Activated CD8-positive, alpha-beta memory T cell treated with anti-CD3 and anti-CD28 coated beads, Interleukin-2, amount 50 U/mL, for 4 hours (primary cell): Measurements from ENCODE around the gene GOLGA8S.
"Not testable (repeated sequence)": the region's sequence is repeated elsewhere in the genome, so short reads cannot be mapped to it uniquely, and the experiment has no call there.

ENCODE experiments used
- DNase-seq: peaks from one replicate; pipeline ENCODE4 v3.0.0-alpha.2; 2020

Gene GOLGA8S, protein sequence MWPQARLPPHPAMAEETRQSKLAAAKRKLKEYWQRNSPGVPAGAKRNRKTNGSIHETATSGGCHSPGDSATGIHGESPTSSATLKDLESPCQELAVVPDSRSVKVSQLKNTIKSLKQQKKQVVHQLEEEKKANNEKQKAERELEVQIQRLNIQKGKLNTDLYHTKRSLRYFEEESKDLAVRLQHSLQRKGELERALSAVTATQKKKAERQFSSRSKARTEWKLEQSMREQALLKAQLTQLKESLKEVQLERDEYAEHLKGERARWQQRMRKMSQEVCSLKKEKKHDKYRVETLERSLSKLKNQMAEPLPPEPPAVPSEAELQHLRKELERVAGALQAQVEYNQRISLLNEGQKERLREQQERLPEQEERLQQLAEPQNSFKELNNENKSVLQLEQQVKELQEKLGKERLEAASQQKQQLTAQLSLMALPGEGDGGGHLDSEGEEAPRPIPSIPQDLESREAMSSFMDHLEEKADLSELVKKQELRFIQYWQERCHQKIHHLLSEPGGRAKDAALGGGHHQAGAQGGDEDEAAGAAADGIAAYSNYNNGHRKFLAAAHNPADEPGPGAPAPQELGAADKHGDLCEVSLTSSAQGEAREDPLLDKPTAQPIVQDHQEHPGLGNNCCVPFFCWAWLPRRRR

DNA sequence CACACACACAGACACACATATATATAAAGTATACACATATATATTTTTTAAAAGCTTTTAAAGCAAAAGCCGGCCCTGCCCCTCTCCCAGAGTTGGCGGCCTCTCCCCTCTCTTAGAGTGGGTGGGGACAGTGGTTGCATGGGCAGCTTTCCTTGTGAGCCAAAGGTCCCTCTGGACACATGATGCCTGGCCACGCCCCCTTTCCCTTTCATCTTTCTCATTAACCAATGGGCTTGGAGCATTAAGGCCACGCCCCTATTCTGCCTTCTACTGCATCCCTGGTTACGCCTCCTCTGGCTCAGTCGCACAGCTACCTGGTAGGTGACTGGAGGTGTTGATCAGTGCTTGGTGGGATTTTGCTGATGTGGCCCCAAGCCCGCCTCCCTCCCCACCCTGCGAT is at the start of gene GOLGA8S:
Gene GOLGA8S (plus strand): TSS at position 301 of the 400 bp plus-strand sequence. CDS start 62 bp downstream, at position 363.
- DNase-seq = not testable (repeated sequence)

DNA sequence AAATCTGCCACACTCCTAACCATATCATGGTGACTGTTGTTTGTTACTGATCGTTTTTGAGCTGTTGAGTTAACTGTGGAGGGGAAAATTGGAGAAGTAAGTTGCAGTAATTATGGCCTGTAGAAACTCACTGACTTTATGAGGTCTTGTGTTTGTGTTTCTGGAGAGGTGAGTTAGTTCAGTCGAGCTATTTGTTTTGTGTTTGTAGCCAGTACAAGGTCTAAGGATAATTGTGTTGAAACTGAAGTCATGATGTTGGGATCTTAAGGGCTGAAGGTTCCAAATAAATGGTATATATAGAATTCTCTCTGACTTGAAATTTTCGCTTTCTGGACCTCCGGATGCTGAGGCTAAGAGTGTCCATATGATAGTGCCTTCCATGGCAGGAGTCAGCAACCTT is 49.7 kb upstream of the GOLGA8S start:
- DNase-seq = not testable (repeated sequence)

DNA sequence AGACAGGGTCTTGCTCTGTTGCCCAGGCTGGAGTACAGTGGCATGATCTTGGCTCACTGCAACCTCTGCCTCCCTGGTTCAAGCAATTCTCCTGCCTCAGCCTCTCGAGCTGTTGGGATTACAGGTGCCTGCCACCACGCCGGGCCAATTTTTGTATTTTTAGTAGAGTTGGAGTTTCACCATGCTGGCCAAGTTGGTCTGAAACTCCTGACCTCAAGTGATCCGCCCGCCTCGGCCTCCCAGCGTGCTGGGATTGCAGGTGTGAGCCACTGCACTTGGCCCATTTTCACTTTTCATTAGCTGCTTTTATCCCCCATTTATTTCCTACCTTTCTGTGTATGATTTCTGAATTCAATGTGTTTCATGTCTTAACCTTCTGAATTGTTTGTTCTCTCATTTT is 48.6 kb upstream of the GOLGA8S start:
- DNase-seq = not testable (repeated sequence)

DNA sequence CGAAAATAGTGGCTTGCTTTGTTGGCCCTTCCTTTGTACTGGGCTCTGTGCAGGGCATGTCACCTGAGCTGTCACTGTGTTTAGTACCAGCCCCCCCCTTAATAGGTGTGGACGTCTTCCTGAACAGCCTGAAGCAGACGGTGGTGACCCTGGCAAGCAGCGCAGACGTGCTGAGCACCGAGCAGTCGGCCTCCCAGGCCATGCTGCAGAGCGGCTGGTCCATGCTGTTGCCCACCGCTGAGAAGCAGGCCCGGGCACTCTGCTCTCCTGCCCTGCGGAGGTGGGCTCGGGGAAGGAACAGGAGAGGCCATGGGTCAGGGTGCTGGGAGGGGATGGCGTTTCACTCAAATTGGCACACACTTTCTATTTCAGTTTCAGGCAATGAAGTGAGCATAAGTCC is 43.3 kb upstream of the GOLGA8S start:
- not testable (repeated sequence) for DNase-seq

DNA sequence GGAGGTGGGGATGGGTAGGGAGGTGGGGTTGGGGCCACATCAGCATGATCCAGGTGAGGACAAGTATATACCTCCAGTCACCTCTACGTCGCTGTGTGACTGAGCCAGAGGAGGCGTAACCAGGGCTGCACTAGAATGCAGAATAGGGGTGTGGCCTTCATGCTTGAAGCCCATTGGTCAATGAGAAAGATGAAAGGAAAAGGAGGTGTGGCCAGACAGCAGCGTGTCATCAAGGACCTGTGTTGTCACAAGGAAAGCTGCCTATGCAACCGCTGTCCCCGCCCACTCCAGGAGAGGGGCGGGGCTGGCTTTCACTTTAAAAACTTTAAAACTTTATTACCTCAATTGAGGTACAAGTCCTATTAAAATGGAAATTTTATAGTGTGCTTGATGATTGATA is 20.5 kb upstream of the GOLGA8S start, which contains the start of gene GOLGA6L26:
Gene GOLGA6L26 (minus strand): TSS at position 101 of the 400 bp plus-strand sequence. CDS start 61 bp downstream, at position 40.
- DNase-seq = not testable (repeated sequence)

DNA sequence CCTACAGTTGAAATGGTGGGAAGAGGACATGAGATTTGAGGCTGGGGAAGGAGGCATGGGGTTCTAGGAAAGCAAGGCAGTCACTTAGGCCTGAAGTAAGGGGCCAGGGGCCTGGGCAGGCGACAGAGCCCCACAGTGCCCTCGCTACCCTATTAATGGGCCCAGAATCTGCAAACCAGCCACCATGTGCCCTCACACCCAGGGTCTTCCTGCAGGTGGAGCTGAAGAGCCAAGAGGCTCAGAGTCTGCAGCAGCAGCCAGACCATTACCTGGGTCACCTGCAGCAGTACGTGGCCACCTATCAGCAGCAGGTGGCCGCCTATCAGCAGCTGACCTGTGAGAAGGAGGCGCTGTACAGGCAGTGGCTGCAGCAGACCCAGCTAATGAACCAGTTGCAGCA is 8.1 kb downstream of the GOLGA8S start:
- DNase-seq = not testable (repeated sequence)

DNA sequence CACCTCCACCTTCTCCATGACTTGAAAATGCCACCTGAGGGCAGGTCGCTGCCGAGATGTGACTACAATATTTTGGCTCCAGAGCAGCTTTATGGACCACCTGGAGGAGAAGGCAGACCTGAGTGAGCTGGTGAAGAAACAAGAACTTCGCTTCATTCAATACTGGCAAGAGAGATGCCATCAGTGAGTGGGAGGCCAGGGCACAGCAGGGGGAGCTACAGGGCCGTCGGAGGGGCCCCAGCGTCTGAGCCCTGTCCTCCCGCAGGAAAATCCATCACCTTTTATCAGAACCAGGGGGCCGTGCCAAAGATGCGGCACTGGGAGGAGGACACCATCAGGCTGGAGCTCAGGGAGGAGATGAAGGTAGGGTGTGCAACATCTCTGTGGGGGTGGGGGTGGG is 9.7 kb downstream of the GOLGA8S start:
- not testable (repeated sequence) for DNase-seq

DNA sequence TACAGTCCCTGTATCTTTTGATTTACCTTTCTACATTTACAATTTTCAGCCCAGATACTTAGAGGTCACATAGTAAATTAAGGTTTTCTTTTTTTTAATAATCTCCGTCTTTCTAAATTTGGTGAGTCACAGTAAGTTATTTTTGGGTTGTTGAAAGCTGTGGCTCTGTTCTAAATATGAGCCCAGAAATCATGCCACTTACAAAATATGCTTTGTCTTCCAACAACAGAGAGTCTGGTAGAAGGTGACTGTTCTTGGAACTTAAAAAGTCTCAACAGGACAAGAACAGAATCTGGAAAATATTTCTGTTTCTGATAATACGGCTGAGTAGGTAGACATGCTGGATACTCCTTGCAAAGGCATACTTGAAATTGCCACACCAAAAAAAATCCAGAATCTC is 16.0 kb downstream of the GOLGA8S start:
- DNase-seq = no peak

DNA sequence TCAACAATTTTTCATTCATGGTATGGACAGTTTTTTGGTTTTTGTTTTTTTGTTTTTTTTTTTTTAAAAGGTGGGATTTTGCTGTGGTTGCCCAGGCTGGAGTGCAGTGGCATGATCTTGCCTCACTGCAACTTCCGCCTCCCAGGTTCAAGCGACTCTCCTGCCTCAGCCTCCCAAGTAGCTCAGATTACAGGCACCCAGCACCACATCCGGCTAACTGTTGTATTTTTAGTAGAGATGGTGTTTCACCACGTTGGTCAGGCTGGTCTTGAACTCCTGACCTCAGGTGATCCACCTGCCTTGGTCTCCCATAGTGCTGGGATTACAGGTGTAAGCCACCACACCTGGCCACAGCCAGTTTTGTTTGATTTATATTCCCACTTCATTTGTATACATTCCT is 16.6 kb downstream of the GOLGA8S start:
- DNase-seq = not testable (repeated sequence)

DNA sequence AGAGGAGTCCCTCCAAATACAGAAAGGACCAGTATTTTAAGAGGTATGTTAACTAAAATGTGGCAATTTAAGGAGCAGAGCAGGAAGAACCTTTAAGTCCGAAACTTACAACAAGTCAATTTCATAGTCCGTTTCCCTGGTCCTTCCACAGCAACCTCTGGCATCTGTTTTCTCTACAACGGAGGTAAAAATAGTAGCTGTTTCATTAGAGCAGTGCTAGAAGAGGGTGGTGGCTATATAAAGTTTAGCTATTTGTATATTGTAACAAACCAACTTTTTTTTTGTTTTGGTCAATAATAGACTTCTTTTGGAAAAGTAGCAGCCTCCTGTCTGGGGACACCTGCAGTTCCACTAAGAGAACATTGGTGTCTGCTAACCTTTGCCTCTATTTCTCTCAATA is 17.3 kb downstream of the GOLGA8S start:
- not testable (repeated sequence) for DNase-seq

DNA sequence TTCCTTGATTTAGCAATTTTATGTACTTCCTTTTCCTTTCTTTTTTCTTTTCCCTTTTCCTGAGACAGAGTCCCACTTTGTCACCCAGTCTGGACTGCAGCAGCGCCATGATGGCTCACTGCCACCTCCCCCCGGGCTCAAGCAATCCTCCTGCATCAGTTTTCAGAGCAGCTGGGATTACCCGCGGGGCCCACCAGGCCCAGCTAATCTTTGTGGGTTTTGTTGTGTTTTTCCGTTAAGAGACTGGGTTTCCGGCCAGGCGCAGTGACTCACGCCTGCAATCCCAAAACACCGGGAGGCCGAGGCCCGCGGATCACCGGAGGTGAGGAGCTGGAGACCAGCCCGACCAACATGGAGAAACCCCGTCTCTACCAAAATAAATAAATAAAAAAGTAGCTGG is 17.7 kb downstream of the GOLGA8S start:
- no peak for DNase-seq

DNA sequence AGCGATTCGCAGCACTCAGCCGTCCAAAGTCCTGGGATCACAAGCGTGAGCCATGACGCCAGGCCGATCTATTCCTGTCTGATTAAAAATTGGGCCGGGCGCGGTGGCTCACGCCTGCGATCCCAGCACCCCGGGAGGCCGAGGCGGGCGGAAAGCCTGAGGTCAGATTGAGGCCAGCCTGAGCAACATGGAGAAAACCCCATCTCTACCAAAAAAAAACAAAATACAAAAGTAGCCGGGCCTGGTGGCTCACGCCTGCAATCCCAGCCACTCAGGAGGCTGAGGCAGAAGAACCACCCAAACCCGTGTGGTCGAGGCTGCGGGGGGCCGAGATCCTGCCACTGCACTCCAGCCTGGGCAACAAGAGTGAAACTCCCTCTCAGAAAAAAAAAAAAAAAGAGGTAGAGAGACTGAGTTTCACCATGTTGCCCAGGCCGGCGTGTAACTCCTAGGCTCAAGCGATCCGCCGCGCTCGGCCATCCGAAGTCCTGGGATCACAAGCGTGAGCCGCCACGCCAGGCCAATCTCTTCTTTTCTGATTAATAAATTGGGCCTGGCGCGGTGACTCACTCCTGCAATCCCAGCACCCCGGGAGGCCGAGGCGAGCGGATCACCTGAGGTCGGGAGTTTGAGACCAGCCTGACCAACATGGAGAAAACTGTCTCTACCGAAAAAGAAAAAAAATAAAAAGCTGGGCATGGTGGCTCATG is 18.5 kb downstream of the GOLGA8S start:
- not testable (repeated sequence) for DNase-seq

DNA sequence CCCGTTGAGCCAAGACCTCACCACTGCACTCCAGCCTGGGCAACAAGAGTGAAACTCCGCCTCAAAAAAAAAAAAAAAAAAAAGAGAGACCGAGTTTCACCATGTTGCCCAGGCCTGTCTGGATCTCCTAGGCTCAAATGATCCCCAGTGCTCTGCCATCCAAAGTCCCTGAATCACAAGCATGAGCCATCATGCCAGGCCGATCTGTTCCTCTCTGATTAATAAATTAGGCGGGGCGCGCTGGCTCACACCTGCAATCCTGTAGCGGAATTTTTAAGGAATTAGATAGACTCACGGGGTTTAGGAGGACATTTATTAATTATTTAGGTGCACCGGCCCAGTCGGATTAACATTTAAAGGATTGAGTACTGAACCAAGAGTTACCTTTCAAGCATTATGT is 19.7 kb downstream of the GOLGA8S start:
- not testable (repeated sequence) for DNase-seq

DNA sequence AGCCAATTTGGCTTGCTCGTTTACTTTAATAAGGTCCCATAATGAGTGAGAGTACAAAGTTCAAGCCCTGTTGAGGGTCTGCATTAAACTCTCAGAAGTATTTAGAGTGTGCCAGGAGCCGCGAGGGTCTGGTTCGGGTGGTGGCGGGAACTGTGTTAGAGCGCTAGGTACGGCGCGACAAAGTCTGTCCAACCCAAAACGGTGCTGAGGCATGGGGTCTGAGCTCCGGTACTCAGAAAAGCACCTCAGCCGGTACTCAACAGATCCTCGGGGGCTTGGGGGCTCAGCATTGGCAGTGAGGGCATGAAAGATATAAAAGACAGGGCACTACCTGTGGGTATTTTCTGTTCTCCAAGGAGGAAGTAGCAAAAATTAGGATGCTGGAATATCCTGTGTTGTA is 24.4 kb downstream of the GOLGA8S start:
- not testable (repeated sequence) for DNase-seq

DNA sequence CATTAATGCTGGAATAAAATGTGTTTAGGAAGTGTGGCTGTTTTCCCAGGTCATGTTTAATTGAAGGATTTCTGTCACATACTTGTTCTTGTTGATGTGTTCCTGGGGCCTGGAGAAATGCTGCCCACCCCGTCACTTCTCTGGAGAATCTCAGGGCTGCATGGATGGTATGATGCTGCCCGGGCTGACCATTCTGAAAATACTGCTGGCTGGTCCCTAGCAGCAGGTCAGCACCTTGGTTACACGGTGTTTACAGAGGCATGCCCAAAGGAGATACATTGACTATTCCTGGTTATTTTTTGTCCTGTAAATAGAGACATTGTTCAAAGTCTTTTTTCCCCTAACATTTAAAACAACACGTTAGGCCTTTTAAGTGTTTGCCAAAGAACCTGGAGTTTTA is 26.2 kb downstream of the GOLGA8S start:
- not testable (repeated sequence) for DNase-seq

DNA sequence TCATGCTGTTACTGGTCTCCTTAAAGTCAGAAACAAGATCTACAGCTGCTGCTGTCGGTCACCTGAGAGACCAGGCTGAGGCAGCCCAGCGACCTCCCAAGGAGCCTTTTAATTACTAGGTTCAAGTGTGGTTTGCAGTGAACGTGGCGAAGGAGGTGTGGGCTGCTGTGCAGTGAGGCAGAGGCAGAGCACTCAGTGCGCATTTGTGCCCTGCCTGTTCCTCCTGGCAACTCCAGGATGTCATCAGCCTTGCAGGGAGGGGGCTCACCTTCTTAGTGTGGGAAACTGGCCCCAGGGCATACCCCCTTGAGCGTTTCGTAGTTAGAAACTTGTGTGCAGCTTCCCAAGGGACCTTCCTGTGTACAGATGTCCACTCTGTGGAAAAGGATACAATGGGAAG is 26.6 kb downstream of the GOLGA8S start:
- DNase-seq = not testable (repeated sequence)

DNA sequence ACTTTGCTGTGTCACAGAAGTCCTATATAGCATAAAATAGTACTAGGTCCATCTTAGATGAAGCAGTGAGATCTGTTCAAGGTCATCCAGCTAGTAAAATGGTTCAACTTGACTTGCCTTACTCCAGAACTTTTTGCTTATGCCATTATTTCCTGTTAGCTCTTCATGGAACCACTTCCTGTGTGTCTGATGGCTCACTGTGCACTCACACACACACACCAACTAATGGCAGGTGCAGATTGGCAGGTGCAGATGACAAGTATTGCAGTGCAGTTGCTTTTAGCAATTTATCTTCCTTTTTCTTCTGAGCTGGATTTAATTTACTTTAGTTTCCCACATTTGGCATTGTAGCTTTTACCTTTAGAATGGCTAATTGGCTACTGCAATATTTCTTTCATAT is 29.8 kb downstream of the GOLGA8S start:
- no peak for DNase-seq

DNA sequence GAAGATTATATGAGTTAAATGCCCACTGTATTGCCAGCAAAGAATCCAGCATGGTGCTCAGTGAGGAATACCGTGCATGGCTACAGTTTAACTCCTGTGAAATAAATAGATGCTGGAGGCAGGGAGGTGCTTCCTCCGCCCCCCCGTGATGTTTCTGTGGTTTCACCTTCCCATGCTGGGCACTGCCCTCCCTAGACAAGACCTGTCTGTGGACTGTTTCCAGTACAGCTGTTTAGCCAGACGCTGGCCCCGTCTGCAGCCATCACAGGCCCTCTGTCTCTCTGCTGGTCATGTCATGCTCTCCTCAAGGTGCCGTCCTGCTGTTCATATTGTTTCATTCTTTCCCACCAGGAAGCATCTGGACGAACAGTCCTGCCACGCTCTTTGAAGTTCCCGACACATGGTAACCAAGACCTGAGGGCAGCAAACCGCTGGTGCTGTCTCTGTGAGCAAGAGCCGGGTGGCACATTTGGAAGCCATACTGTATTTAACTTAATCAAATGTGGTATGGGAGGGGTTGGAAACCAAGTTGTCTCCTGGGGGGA is 31.4 kb downstream of the GOLGA8S start:
- DNase-seq = no peak

DNA sequence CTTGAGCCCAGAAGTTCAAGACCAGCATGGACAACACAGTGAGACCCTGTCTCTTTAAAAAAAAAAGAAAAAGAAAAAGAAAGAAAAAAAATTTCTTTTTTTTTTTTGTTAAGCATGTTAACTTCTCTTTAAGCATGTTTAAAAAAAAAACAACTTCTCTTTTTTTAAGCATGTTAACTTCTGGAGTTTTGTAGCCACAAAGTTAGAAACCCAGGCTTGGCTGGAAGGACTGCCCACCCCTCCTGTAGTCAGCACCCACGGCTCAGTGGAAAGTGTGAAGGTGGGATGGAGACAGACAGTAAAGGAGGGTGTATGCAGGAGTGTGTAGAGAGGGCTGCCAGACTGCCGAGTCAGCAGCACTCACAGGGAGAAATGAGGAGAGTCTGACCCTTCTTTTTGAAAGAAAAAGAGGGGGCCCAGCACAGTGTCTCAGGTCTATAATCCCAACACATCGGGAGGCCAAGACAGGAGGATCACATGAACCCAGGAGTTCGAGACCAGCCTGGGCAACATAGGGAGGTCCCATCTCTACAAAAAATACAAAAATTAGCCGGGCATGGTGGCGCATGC is 33.2 kb downstream of the GOLGA8S start:
- no peak for DNase-seq

DNA sequence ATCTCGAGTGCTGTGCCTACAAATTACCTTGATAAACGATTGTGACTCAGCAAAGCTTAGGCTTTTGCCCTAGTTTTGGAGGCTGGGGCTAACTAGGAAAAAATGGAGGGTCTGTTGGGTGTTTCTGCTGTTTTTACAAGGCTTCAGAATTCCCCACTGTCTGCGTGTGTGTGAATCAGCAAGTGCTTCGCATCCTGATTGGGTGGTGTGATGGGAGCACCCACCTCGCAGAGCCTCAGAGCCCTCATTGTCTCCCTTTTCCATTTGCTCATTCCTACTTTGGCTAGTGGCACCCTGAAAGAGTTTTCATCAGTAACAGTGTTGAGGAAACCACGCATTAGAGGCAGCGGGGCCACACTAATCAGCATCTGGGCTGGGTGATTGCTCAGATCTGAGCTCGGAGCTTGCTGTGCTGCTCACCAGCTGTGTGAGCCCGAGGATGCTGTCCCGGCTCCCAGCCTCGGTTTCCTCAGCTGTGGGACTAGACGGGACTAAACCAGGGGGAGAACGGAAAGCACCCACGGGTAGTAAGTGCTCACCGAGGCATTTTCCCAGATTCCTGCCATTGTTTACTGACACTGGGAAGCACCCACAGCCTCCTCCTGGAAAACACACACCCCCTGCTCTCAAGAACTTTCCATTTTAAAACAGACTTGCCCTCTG is 40.6 kb downstream of the GOLGA8S start:
- DNase-seq = no peak

DNA sequence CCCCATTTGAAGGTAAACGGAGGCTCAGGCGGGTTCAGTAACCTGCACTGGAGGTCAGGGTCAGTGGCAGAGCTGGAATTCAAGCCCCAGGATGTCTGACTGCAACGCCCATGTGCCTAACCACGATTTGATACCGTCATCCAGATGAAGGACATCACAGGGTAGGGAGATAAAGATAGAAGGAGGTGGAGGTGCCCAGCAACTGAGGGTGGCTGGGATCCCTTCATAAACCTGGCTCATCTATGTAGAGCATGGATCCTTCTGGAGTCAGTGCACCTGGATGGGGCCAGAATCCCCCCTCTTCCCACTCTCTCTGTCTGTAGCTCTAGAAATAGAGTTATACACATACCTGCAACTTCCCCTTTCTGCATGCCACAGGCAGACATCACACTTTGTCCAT is 41.3 kb downstream of the GOLGA8S start:
- no peak for DNase-seq

DNA sequence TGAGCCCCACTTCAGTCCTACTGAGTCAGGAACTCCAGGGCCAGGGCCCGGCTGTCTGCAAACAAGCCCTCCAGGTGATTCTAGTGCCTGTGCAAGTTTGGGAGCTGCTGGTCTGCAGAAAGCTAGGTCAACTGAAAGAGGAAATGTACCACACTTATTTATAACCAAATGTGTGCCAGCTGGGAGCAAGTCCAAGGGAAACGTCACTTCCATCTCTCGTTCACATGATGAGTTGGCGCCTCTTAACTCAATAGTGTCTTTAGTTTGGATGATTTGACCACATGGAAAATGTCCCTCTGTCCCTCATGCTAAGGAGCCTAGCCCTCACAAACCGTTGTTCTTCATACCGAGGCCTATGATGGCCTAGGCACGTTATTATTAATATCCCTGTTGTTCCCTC is 43.2 kb downstream of the GOLGA8S start:
- DNase-seq = no peak
